ENCODE measurements around the gene PEAK3.

PEAK3 gene

GRCh38 chr19:2282062-2282861 is at the start of gene PEAK3:
PEAK3 (minus strand) TSS chr19:2282175; CDS start chr19:2280931, 1,244 bp downstream.
- Histone ChIP-seq H3K9ac (ENCODE audit: low read depth, low read length) (no peak within 1 kb of the TSS), H3K9me3 (ENCODE audit: control insufficient read depth, insufficient read depth, low read length) (no peaks in the 10 kb centered on the region), H3K27me3 (ENCODE audit: control insufficient read depth, insufficient read depth, low read length) (peaks cover 9% of the 10 kb centered on the region), H3K36me3 (ENCODE audit: control insufficient read depth, insufficient read depth, low read length) (no peaks in the 10 kb centered on the region), H3K4me1 (ENCODE audit: control insufficient read depth, insufficient read depth, low read length) (no peaks in the 10 kb centered on the region), H3K4me3 (ENCODE audit: low read depth, low read length) (peak within 1 kb of the TSS; percentile 48)

- Histone ChIP-seq H3K4me3 (ENCODE audit: low read depth, low read length) (no peak overlapping the region), H3K27me3 (ENCODE audit: control insufficient read depth, insufficient read depth, low read length) (no peaks in the 10 kb centered on the region), H3K9ac (ENCODE audit: low read depth, low read length) (no peak overlapping the region), H3K4me1 (ENCODE audit: control insufficient read depth, insufficient read depth, low read length) (peaks cover 10% of the 10 kb centered on the region), H3K9me3 (ENCODE audit: control insufficient read depth, insufficient read depth, low read length) (no peaks in the 10 kb centered on the region), H3K36me3 (ENCODE audit: control insufficient read depth, insufficient read depth, low read length) (peaks cover 6% of the 10 kb centered on the region)
These were observed 48.8 kb upstream of the PEAK3 start for GRCh38 chr19:2330632-2331284.

GRCh38 chr19:2330255-2330631 is 48.3 kb upstream of the PEAK3 start:
- no peaks in the 10 kb centered on the region for H3K9me3 ChIP-seq (ENCODE audit: control insufficient read depth, insufficient read depth, low read length)
- H3K9ac ChIP-seq (ENCODE audit: low read depth, low read length): no peak overlapping the region
- H3K4me1 ChIP-seq (ENCODE audit: control insufficient read depth, insufficient read depth, low read length): peaks cover 10% of the 10 kb centered on the region

GRCh38 chr19:2329501-2329916 is 47.5 kb upstream of the PEAK3 start:
- H3K27me3 ChIP-seq (ENCODE audit: control insufficient read depth, insufficient read depth, low read length): no peaks in the 10 kb centered on the region
- peaks cover 14% of the 10 kb centered on the region for H3K36me3 ChIP-seq (ENCODE audit: control insufficient read depth, insufficient read depth, low read length)
- H3K9ac ChIP-seq (ENCODE audit: low read depth, low read length): no peak overlapping the region
- H3K4me3 ChIP-seq (ENCODE audit: low read depth, low read length): peak overlapping the region; percentile 90
- no peaks in the 10 kb centered on the region for H3K9me3 ChIP-seq (ENCODE audit: control insufficient read depth, insufficient read depth, low read length)
- H3K4me1 ChIP-seq (ENCODE audit: control insufficient read depth, insufficient read depth, low read length): peaks cover 10% of the 10 kb centered on the region

More at GRCh38 chr19:2330255-2330631, 48.3 kb upstream of the PEAK3 start:
- Histone ChIP-seq H3K4me3 (ENCODE audit: low read depth, low read length) (no peak overlapping the region), H3K36me3 (ENCODE audit: control insufficient read depth, insufficient read depth, low read length) (peaks cover 6% of the 10 kb centered on the region), H3K27me3 (ENCODE audit: control insufficient read depth, insufficient read depth, low read length) (no peaks in the 10 kb centered on the region)

GRCh38 chr19:2329149-2329478 is 47.1 kb upstream of the PEAK3 start:
- Histone ChIP-seq H3K9me3 (ENCODE audit: control insufficient read depth, insufficient read depth, low read length) (no peaks in the 10 kb centered on the region), H3K4me3 (ENCODE audit: low read depth, low read length) (peak overlapping the region; percentile 90), H3K9ac (ENCODE audit: low read depth, low read length) (peak overlapping the region; percentile 89), H3K4me1 (ENCODE audit: control insufficient read depth, insufficient read depth, low read length) (peaks cover 10% of the 10 kb centered on the region), H3K36me3 (ENCODE audit: control insufficient read depth, insufficient read depth, low read length) (peaks cover 17% of the 10 kb centered on the region), H3K27me3 (ENCODE audit: control insufficient read depth, insufficient read depth, low read length) (no peaks in the 10 kb centered on the region)

- peaks cover 17% of the 10 kb centered on the region for H3K36me3 ChIP-seq (ENCODE audit: control insufficient read depth, insufficient read depth, low read length)
- H3K9me3 ChIP-seq (ENCODE audit: control insufficient read depth, insufficient read depth, low read length): no peaks in the 10 kb centered on the region
- peak within 1 kb of the TSS; percentile 90 for H3K4me3 ChIP-seq (ENCODE audit: low read depth, low read length)
- no peaks in the 10 kb centered on the region for H3K27me3 ChIP-seq (ENCODE audit: control insufficient read depth, insufficient read depth, low read length)
- peaks cover 10% of the 10 kb centered on the region for H3K4me1 ChIP-seq (ENCODE audit: control insufficient read depth, insufficient read depth, low read length)
- peak within 1 kb of the TSS; percentile 89 for H3K9ac ChIP-seq (ENCODE audit: low read depth, low read length)
These were observed 46.6 kb upstream of the PEAK3 start, which contains the start of the genes LSM7 and SPPL2B for GRCh38 chr19:2328401-2329148. LSM7 (minus strand) TSS chr19:2328586; CDS start chr19:2328566, 20 bp downstream. SPPL2B (plus strand) TSS chr19:2328684; CDS start chr19:2328710, 26 bp downstream.

- peaks cover 17% of the 10 kb centered on the region for H3K36me3 ChIP-seq (ENCODE audit: control insufficient read depth, insufficient read depth, low read length)
- H3K9ac ChIP-seq (ENCODE audit: low read depth, low read length): peak overlapping the region; percentile 89
- H3K4me1 ChIP-seq (ENCODE audit: control insufficient read depth, insufficient read depth, low read length): peaks cover 10% of the 10 kb centered on the region
- H3K9me3 ChIP-seq (ENCODE audit: control insufficient read depth, insufficient read depth, low read length): no peaks in the 10 kb centered on the region
- peak overlapping the region; percentile 90 for H3K4me3 ChIP-seq (ENCODE audit: low read depth, low read length)
- H3K27me3 ChIP-seq (ENCODE audit: control insufficient read depth, insufficient read depth, low read length): no peaks in the 10 kb centered on the region
These were observed 45.9 kb upstream of the PEAK3 start for GRCh38 chr19:2327773-2328400.

GRCh38 chr19:2326699-2327360 is 44.9 kb upstream of the PEAK3 start:
- peaks cover 17% of the 10 kb centered on the region for H3K36me3 ChIP-seq (ENCODE audit: control insufficient read depth, insufficient read depth, low read length)
- H3K4me3 ChIP-seq (ENCODE audit: low read depth, low read length): no peak overlapping the region
- H3K9me3 ChIP-seq (ENCODE audit: control insufficient read depth, insufficient read depth, low read length): no peaks in the 10 kb centered on the region
- H3K4me1 ChIP-seq (ENCODE audit: control insufficient read depth, insufficient read depth, low read length): peaks cover 10% of the 10 kb centered on the region
- no peaks in the 10 kb centered on the region for H3K27me3 ChIP-seq (ENCODE audit: control insufficient read depth, insufficient read depth, low read length)
- H3K9ac ChIP-seq (ENCODE audit: low read depth, low read length): peak overlapping the region; percentile 0

- no peak overlapping the region for H3K9ac ChIP-seq (ENCODE audit: low read depth, low read length)
- peaks cover 5% of the 10 kb centered on the region for H3K4me1 ChIP-seq (ENCODE audit: control insufficient read depth, insufficient read depth, low read length)
- no peaks in the 10 kb centered on the region for H3K27me3 ChIP-seq (ENCODE audit: control insufficient read depth, insufficient read depth, low read length)
- peaks cover 21% of the 10 kb centered on the region for H3K36me3 ChIP-seq (ENCODE audit: control insufficient read depth, insufficient read depth, low read length)
- H3K9me3 ChIP-seq (ENCODE audit: control insufficient read depth, insufficient read depth, low read length): no peaks in the 10 kb centered on the region
- H3K4me3 ChIP-seq (ENCODE audit: low read depth, low read length): no peak overlapping the region
These were observed 43.5 kb upstream of the PEAK3 start for GRCh38 chr19:2325281-2326046.

- H3K36me3 ChIP-seq (ENCODE audit: control insufficient read depth, insufficient read depth, low read length): peaks cover 21% of the 10 kb centered on the region
- H3K9ac ChIP-seq (ENCODE audit: low read depth, low read length): no peak overlapping the region
- H3K27me3 ChIP-seq (ENCODE audit: control insufficient read depth, insufficient read depth, low read length): no peaks in the 10 kb centered on the region
- H3K9me3 ChIP-seq (ENCODE audit: control insufficient read depth, insufficient read depth, low read length): no peaks in the 10 kb centered on the region
- H3K4me1 ChIP-seq (ENCODE audit: control insufficient read depth, insufficient read depth, low read length): peaks cover 2% of the 10 kb centered on the region
- H3K4me3 ChIP-seq (ENCODE audit: low read depth, low read length): no peak overlapping the region
These were observed 42.4 kb upstream of the PEAK3 start for GRCh38 chr19:2324220-2324948.

Data from iPS-15b (cell line).